Stimulated activated CD4-positive, alpha-beta T cell treated with anti-CD3 and anti-CD28 coated beads, Interleukin-15, amount 100 ng/mL, for 1 hour (primary cell): ENCODE results near the gene GPN3.
"Not testable (repeated sequence)": the region's sequence is repeated elsewhere in the genome, so short reads cannot be mapped to it uniquely, and the experiment has no call there.

Source experiments
- DNase-seq, 2 donors: peaks; one replicate each; pipeline ENCODE4 v3.0.0-alpha.2; 2020; ENCODE audit warnings: low read depth in 1 of 2, low spot score in 1 of 2

The GPN3 gene

DNA sequence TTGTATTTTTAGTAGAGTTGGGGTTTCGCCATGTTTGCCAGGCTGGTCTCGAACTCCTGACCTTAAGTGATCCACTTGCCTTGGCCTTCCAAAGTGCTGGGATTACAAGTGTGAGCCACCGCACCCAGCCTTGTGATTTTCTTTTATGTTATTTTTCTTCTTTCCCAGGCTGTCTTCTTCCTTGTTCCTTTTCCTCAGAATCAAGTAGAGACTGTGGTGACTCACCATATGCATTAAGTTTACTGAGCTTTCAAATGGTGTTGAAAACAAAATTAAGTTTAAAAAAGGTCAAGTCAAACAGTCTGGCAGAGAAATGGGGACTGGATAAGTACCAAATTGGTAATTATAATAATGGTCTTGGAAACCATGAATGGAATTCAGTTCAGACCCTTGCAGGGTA, 23.6 kb downstream of the GPN3 start:
- DNase-seq = no peak

GRCh38 chr12:110436231-110436630, 31.8 kb downstream of the GPN3 start:
- no peak for DNase-seq

DNA sequence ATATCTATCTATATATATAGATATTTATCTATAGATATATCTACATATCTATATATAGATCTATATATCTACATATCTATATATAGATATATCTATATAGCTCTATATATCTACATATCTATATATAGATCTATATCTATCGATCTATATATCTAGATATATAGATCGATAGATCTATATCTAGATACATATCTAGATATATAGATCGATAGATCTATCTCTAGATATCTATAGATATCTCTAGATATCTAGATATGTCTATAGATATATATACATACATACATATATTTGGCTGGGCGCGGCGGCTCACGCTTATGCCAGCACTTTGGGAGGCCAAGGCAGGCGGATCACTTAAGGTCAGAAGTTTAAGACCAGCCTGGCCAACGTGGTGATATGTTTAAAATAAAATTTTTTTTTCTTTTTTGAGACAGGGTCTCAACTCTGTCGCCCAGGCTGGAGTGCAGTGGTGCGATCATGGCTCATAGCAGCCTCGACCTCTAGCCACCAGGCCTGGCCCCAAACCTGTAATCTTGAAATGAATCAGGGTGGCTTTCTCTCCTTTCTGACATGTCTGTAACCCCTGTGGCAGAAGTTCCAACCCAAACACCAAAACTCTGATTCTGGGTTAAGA, 36.0 kb downstream of the GPN3 start:
- no peak for DNase-seq

GRCh38 chr12:110429676-110430075, 38.4 kb downstream of the GPN3 start:
- not testable (repeated sequence) for DNase-seq

DNA sequence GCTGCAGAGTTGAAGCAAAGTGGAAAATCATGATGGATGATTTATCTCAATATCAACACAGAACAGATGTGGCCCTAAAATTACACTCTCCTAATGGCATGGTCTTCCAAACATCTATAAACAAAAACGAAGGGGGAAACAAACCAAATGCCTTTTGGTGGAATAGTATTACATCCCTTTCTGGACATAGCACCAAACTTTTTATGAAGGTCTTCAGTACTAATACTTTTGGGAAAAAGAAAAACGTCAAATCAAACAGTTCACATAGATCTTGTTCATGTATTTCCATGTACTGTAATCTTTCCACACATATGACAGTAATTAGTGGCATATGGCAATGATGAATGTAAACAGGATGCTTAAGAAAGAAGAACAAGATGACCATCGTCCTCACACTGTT, 41.7 kb downstream of the GPN3 start:
- no peak for DNase-seq

GRCh38 chr12:110424237-110424636, 43.8 kb downstream of the GPN3 start:
- no peak for DNase-seq

DNA sequence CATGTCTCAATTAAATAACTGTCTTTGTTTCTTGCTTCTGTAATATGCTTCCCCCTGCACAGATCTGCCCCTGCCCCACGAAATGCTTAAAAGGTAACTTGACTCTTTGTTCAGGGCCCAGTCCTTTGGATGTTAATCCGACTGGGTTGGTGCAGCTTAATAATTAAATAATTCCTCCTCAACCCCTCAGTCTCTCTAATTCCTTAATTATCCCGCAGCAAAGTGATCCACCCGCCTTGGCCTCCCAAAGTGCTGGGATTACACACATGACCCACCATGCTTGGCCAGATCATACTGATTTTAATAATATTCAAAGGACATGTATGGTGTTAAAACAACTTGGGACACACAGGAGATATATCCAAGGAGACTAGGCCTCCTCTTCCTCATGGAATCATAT, 46.4 kb downstream of the GPN3 start:
- no peak for DNase-seq

GRCh38 chr12:110421159-110421661, 46.8 kb downstream of the GPN3 start:
- no peak for DNase-seq

DNA sequence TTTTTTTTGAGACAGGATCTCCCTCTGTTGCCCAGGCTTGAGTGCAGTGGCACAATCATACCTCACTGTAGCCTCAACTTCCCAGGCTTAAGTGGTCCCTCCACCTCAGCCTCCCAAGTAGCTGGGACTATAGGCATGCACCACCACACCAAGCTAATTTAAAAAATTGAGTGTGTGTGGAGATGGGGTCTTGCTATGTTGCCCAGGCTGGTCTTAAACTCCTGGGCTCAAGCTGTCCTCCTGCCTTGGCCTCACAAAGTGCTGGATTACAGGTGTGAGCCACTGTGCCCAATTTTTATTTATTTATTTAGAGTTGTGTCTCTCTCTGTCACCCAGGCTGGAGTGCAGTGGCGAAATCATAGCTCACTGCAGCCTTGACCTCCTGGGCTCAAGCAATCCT, 47.4 kb downstream of the GPN3 start:
- not testable (repeated sequence) for DNase-seq

DNA sequence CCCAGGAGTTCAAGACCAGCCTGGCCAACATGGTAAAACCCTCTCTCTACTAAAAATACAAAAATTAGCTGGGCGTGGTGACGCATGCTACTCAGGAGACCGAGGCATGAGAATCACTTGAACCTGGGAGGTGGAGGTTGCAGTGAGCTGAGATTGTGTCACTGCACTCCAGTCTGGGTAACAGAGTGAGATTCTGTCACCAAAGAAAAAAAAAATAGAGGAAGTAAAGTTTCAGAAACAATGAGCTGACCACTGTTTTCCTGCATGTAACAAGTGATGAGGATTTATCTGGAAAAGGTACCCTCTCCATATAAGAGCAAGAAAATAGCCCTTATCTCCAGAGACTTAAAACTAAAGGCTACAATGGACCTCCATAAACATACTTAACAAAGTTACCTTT, 50.9 kb downstream of the GPN3 start:
- DNase-seq = not testable (repeated sequence)

DNA sequence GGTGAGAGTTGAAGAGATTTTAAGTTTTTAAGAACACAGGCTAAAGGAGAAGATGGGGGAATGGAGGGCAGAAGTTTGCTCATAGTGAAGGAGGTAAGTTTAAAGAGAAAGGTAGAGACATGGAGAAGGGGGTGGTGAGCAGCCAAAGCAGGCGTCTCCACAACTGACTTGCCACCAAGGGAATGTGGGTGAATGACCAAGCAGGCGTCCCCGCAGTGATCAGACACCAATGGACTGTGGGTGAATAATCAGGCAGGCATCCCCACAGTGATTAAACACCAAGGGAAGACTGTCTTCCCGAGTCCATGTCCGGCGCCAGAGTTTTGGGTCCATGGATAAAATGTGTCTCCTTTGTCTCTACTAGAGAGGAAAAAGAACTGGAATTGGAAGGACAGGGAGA, 58.0 kb downstream of the GPN3 start:
- DNase-seq = not testable (repeated sequence)

GRCh38 chr12:110405126-110405662, 62.9 kb downstream of the GPN3 start:
- not testable (repeated sequence) for DNase-seq

- DNase-seq = peak; percentile 62 to 67
Observed at GRCh38 chr12:110403976-110404682, 63.9 kb downstream of the GPN3 start.

GRCh38 chr12:110403146-110403975, 64.7 kb downstream of the GPN3 start, which contains the start of gene ANAPC7:
ANAPC7 (minus strand) TSS chr12:110403708; CDS start chr12:110403627, 81 bp downstream.
- peak; percentile 73 to 75 for DNase-seq
